Putamen (tissue), 1 donor: ENCODE data around the gene TM4SF20.
"Not testable (repeated sequence)": the region's sequence is repeated elsewhere in the genome, so short reads cannot be mapped to it uniquely, and the experiment has no call there.

ENCODE experiments used
- DNase-seq: peaks from one replicate; pipeline ENCODE4 v3.0.0-alpha.2; 2016; ENCODE audit warnings: low spot score

The TM4SF20 gene

GRCh38 chr2:227367427-227367795, 11.7 kb downstream of the TM4SF20 start:
- DNase-seq, result no peak

GRCh38 chr2:227366769-227367426, 12.2 kb downstream of the TM4SF20 start:
- no peak for DNase-seq

GRCh38 chr2:227365833-227366232, 13.3 kb downstream of the TM4SF20 start:
- no peak for DNase-seq

GRCh38 chr2:227364585-227365263, 14.4 kb downstream of the TM4SF20 start:
- DNase-seq, result not testable (repeated sequence)

- no peak for DNase-seq
Measured at GRCh38 chr2:227363756-227364155, 15.3 kb downstream of the TM4SF20 start.

- no peak for DNase-seq
Measured at GRCh38 chr2:227360351-227360750, 18.8 kb downstream of the TM4SF20 start.

GRCh38 chr2:227351639-227352038, 27.5 kb downstream of the TM4SF20 start:
- DNase-seq, result no peak

- DNase-seq, result no peak
Measured at GRCh38 chr2:227349989-227350612, 29.0 kb downstream of the TM4SF20 start.

GRCh38 chr2:227348324-227348723, 30.8 kb downstream of the TM4SF20 start:
- no peak for DNase-seq

- DNase-seq, result no peak
Measured at GRCh38 chr2:227347117-227347516, 32.0 kb downstream of the TM4SF20 start.

GRCh38 chr2:227344231-227344630, 34.9 kb downstream of the TM4SF20 start:
- no peak for DNase-seq

- DNase-seq, result no peak
Measured at GRCh38 chr2:227341553-227341952, 37.6 kb downstream of the TM4SF20 start.

- no peak for DNase-seq
Measured at GRCh38 chr2:227340106-227340505, 39.0 kb downstream of the TM4SF20 start.

- DNase-seq, result no peak
Measured at GRCh38 chr2:227339098-227339599, 40.0 kb downstream of the TM4SF20 start.

GRCh38 chr2:227337442-227337841, 41.7 kb downstream of the TM4SF20 start:
- DNase-seq, result no peak

GRCh38 chr2:227335713-227336112, 43.4 kb downstream of the TM4SF20 start:
- peak; percentile 49 for DNase-seq

GRCh38 chr2:227326783-227327182, 52.3 kb downstream of the TM4SF20 start:
- no peak for DNase-seq

GRCh38 chr2:227325839-227326195, 53.3 kb downstream of the TM4SF20 start:
- no peak for DNase-seq

- peak; percentile 93 for DNase-seq
Measured at GRCh38 chr2:227324995-227325838, 53.9 kb downstream of the TM4SF20 start, which contains the start of gene MFF. Gene MFF (plus strand): TSS chr2:227325251. CDS start chr2:227330666, 5,415 bp downstream.

- no peak for DNase-seq
Measured at GRCh38 chr2:227324642-227324994, 54.5 kb downstream of the TM4SF20 start.

- no peak for DNase-seq
Measured at GRCh38 chr2:227323818-227324217, 55.3 kb downstream of the TM4SF20 start.

- DNase-seq, result no peak
Measured at GRCh38 chr2:227322530-227323205, 56.4 kb downstream of the TM4SF20 start.
